GM18907 (cell line): Measurements from ENCODE around the gene BPIFB6.
"Not testable (repeated sequence)": the region's sequence is repeated elsewhere in the genome, so short reads cannot be mapped to it uniquely, and the experiment has no call there.

ENCODE experiments used
- ATAC-seq: cut with Tn5 transposase; IDR thresholded peaks from one replicate; pipeline ENCODE4 v1.9.1; 2021; ENCODE audit warnings: mild to moderate bottlenecking, moderate library complexity; ENCODE audit not compliant: unreplicated experiment

BPIFB6 gene

DNA sequence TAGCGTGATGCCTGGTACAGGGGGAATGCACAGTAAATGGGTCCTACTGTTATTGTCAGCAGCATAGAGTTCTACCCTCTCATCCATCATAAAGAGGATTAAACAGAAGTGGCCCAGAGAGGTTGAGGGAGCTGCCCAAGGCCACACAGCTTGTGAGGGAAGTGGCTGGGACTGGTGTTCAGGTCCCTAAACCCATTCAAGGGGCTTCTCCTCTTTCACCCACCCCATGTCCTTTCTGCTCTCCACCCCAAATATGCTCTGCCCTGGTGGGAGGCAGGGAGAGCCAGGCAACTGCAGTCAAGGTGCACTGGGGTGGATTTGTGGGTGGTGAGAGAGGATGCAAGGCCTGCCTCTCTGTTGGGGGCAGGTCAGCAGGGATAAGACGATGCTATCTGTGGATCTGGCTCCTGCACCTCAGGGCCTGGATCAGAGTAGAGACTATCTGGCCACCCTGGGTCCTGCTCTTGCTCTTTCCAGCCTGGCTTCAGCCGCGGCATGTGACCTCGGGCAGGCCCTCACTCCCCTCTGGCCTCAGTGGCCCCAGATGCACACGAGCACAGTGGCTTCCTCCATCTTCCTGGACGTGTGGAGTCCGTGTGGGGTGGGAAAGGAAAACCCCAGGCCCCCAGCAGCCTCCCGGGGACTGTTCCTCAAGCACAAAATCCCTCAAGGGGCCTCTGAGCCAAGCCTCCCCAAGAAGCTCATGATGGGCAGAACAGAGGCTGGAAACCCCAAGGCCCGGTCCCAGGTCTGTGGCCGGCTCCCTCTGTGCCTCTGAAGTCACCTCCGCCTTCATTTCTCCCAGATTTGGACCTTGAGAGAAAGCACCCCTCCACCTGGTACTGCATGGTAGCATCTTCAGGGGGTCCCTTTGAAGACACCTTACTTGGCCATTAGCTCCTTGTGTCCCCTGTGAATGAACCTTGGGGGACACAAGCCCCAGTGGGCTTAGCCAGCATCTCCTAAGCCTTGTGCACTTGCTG lies 3.4 kb upstream of the BPIFB6 start:
- no peak for ATAC-seq

GRCh38 chr20:33028875-33029274 lies 2.6 kb upstream of the BPIFB6 start:
- no peak for ATAC-seq

GRCh38 chr20:33030076-33030475 lies 1.4 kb upstream of the BPIFB6 start:
- no peak for ATAC-seq

DNA sequence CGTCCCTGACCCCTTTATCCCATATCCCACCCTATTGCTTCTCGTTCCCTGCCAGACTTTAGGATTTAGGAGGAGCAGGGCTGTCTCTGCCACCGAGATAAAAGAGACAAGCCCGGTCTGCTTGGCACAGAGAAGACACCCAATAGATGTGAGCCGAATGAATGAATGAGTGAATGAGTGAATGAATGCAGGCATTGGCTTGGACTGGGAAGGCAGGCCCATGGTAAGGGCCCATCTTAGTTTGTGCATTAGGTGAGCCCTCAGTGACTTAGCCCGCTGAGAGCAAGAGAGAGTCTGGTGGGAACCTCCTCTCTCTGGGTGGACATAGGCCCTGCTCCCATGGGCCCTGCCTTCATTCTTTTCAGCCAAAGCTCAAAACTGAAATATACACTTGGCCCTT lies 879 bp upstream of the BPIFB6 start:
- no peak for ATAC-seq

DNA sequence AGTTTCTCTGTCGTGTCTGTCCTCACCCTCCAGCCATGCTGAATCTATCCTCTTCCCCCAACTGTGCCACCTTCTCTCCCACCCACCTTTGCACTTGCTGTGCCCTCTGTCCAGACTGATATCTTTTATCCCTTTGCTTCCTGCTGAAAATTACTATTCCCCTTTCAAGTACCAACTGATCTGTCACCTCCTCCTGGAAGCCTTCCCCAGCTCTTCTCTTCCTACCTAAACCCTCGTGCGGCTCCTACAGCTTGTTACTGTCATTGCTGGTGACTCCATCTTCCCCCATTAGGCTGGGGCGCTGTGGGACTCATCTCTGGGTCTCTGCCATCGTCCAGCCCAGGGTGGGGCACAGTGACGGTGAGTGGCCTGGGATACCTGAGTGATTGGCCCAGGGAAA lies 1.1 kb downstream of the BPIFB6 start:
- ATAC-seq: no peak

GRCh38 chr20:33033381-33033780 lies 1.9 kb downstream of the BPIFB6 start:
- no peak for ATAC-seq

GRCh38 chr20:33034115-33034514 lies 2.7 kb downstream of the BPIFB6 start:
- no peak for ATAC-seq

DNA sequence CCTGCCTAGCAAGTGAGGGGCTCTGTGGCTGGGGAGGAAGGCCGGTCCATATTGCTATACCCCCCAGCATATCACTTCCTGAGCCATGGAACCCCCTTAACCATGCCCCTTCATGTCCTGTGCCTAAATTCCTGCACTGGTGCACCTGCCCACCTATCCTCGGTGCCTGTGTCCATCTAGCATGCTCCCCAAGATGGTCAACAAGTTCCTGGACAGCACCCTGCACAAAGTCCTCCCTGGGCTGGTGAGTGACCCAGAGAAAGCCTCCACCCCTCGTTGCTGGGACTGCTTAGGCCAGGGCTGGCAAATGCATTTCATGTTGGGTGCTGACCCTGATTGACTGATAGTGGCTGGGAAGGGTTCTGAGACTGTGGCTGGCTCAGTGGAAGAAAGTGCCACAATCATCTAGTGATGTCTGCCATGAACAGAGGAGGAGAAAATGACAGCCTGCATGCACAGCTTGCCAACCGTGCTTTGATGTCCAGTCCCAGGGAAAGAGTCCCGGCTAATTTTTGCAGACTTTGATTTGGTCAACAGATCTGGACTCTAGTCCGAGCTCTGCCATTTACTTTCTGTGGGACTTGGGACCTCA lies 3.5 kb downstream of the BPIFB6 start:
- ATAC-seq: no peak

GRCh38 chr20:33037456-33037855 lies 6.0 kb downstream of the BPIFB6 start:
- ATAC-seq: no peak

DNA sequence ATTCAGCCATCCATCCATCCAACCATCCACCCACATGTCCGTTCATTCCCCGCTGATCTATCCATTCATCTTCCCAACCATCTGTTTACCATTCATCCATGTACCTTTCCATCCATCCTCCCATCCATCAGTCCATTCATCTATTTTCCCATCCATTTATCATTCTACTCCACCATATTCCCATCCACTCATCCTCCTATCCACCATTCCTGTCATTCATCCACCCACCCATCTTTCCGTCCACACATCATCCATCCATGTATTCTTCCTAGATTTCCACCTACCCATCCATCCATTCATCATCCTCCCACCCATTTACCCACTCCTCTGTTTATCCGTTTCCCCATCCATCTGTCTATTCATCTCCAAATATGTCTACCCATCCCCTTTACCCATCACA lies 6.8 kb downstream of the BPIFB6 start:
- ATAC-seq: no peak

DNA sequence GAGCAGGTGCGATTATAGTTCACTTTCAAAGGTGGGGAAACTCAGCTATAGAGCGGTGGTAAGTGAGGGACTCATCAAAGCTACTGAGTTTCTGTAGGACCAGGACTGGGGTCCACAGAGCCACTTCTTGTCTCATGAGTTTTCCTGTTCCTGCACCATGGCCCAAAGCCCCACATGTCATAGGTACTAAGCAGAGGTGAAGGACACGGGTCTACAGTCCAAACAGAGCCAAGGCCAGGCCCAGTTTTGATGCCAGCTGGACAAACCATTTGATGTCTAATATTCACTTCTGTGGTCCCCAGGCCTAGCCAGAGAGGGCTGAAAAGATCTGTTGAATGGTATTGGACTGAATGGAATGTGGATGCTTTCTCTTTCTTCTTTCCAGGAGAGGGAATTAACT lies 11.0 kb downstream of the BPIFB6 start:
- no peak for ATAC-seq

GRCh38 chr20:33042983-33043730 lies 11.7 kb downstream of the BPIFB6 start:
- ATAC-seq: no peak

DNA sequence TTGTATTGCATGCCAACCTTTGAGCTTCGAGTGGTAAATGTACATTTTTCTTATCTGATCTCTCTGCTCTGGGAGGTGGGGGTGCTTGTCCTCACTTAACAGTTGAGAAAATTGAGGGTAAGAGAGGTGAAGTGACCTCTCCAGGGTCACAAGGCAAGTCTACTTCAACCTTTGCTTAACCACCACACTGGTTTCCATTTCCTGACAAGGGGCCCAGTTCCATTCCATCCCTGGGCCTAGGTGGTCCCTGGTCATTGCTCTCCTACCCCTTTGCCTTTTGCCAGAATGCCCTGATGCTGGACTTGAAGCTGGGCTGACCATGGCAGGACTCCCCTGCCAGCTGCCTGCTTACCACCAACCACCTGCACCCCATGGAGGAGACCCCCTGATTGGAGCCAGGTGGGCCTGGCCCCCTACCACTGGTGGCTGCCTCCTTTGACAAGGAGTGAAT lies 12.3 kb downstream of the BPIFB6 start:
- ATAC-seq: no peak

GRCh38 chr20:33045129-33045721 lies 13.8 kb downstream of the BPIFB6 start:
- ATAC-seq: not testable (repeated sequence)

DNA sequence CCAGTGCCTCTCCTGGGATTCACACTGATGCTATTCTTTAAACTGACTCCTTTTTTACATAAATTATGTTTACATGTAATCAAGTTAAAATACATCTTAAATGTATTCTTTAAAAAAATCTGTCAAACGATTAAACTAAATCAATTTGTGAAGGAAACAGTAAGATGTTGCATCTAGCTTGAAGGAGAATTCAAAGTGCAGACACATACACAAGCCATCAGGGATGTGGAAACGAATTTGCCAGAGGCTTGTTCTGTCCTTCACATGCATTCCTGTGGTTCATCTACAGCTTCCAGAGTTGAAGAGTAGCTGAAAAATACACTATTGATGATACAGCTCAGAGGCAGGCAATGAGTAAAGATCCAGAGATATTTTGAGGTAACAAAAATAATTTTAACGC lies 15.0 kb downstream of the BPIFB6 start:
- no peak for ATAC-seq

DNA sequence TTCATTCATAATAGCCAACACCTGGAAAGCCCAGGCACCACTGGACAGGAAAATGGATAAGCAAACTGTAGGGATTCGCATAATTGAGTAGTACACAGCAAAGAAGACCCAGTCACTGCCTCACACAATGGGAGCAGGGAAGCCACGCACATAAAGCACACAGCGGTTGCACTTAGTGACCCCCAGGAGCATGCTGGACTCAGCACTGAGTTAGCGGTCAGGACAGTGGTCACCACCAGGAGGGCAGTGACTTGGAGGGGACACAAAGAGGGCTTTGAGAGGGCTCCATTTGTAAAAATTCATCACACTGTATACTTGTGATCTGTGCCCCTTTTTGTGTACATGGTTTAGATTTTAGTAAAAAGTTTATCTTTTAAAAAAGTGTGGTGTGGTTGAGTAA lies 19.9 kb downstream of the BPIFB6 start:
- ATAC-seq: no peak

DNA sequence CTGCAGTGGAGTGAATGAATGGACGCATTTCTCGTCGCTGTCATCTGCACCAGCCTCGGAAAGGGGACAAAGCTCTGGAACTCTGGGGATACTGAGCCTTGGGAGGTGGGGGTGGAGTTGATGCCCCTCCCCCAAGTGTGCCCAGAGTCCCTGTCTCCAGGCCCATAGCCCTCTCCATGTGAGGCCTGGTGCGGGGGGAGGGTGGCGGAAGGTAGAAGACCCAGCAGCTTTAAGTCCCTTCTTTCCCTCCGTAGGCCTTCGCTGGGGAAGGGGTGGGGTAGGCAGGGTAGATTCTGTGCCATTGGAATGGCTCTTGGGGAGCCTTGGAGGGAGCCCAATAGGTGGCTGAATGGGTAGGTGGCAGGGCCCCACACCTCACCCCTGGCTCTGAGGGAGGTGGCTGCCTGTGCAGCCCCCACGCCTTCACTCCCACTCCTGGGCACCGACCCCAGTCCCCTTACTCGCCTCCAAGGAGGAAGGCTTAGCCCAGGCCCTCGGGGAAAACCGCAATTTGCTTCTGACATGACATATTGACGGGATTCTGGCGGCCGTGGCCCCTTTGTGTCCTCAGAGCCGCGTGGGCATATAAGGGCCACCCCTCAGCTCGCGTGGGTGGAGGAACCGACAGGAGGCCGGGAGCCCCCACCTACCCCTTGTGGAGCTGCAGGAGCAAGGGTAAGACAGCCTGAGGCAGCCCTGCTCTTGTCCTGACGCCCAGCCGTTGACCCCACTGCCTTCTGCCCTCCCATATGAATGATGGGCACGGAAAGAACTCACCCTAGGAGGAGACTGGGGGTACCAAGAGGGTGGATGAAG lies 22.1 kb downstream of the BPIFB6 start, which contains the start of gene BPIFB3:
Gene BPIFB3 (plus strand): TSS at position 613 of the 816 bp plus-strand sequence. CDS start 1,533 bp downstream, outside the sequence.
- no peak for ATAC-seq

- no peak for ATAC-seq
These were observed 22.9 kb downstream of the BPIFB6 start for GRCh38 chr20:33054381-33054780.

DNA sequence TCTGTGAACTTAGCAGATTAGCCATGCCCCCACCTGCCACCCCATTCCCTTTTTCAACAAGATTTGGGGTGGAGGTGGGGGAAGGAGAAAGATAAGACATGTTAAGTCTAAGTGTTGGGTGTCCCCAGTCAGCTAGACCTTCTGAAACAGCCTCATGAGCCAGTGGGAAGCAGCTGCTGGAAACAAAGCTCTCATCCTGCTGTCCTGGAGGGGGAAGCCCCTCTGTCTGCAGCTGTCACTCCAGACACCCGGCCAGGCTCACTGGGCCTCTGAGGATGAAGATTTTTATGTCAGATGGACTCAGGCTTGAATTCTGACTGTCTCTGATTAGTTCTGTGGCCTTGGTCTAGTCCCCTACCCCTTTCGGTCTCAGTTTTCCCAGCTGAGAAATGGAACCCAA lies 23.3 kb downstream of the BPIFB6 start:
- ATAC-seq: no peak

DNA sequence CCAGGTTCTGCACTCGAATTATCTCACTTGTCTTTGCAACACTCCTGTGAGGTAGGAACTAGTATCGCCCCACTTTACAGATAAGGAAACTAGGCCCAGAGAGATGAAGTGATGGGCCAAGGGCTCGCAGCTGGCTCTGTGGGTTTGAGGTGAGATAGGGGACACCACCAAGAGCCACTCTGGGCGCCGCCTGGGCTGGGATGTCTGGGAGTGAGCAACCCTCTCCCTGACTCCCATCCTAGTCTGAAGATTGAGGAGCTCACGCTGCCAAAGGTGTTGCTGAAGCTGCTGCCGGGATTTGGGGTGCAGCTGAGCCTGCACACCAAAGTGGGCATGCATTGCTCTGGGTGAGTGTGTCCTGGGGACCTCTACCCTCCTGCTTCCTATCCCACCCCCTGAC lies 27.7 kb downstream of the BPIFB6 start:
- ATAC-seq: no peak
